UCSD-AML1 (cell line): Measurements from ENCODE around the gene CMC4.

ENCODE experiments used
- DNase-seq: peaks from one replicate; lab custom pipeline; 2025; ENCODE audit not compliant: unreplicated experiment; lab: John Stamatoyannopoulos, UW

The CMC4 gene

GRCh38 chrX:155054255-155054654 is 16.7 kb downstream of the CMC4 start:
- DNase-seq: no peak

- no peak for DNase-seq
These were observed 17.3 kb downstream of the CMC4 start for GRCh38 chrX:155053656-155054055.

GRCh38 chrX:155052738-155053498 is 18.0 kb downstream of the CMC4 start:
- DNase-seq: no peak

GRCh38 chrX:155048977-155049619 is 21.8 kb downstream of the CMC4 start:
- peak; percentile 24 for DNase-seq

GRCh38 chrX:155046811-155047528 is 24.0 kb downstream of the CMC4 start:
- DNase-seq: no peak

GRCh38 chrX:155046129-155046810 is 24.7 kb downstream of the CMC4 start:
- no peak for DNase-seq

GRCh38 chrX:155035688-155036087 is 35.2 kb downstream of the CMC4 start:
- DNase-seq: no peak

GRCh38 chrX:155031657-155032056 is 39.3 kb downstream of the CMC4 start:
- DNase-seq: no peak

- DNase-seq: no peak
These were observed 42.1 kb downstream of the CMC4 start for GRCh38 chrX:155028877-155029291.

GRCh38 chrX:155028129-155028528 is 42.8 kb downstream of the CMC4 start:
- no peak for DNase-seq

GRCh38 chrX:155027509-155028066 is 43.3 kb downstream of the CMC4 start:
- DNase-seq: no peak

- DNase-seq: peak; percentile 95
These were observed 44.0 kb downstream of the CMC4 start, which contains the start of gene FUNDC2 for GRCh38 chrX:155026727-155027508. FUNDC2 (plus strand) TSS chrX:155026844; CDS start chrX:155026939, 95 bp downstream.

GRCh38 chrX:155026420-155026726 is 44.6 kb downstream of the CMC4 start:
- no peak for DNase-seq

GRCh38 chrX:155023907-155024833 is 46.8 kb downstream of the CMC4 start:
- no peak for DNase-seq

- DNase-seq: no peak
These were observed 48.4 kb downstream of the CMC4 start, which contains the start of gene F8 for GRCh38 chrX:155022585-155022984. F8 (minus strand) TSS chrX:155022723; CDS start chrX:155022552, 171 bp downstream.

GRCh38 chrX:155020591-155020990 is 50.3 kb downstream of the CMC4 start:
- no peak for DNase-seq
